Measurements from ENCODE around the gene RRM1.

- TF ChIP-seq EZH2 (IDR thresholded peaks at IDR 0.05) (no peak), POLR2AphosphoS5 (IDR thresholded peaks at IDR 0.05; ENCODE audit: borderline replicate concordance, low read depth, low read length) (no peak)
Measured at GRCh38 chr11:4071325-4071724, 23.3 kb upstream of the RRM1 start.

Measured in SK-N-MC (cell line).